HCT116 (cell line): ENCODE data around the gene ATAD1. TPM values are rescaled to one million over a fixed set of nuclear protein-coding genes. Genes with fewer than 3 reads are reported as not detected.

ENCODE experiments used
- ATAC-seq: fragments of 200-7000 bp; cut with Tn5 transposase; 2 replicates; pipeline ENCODE4 v1.9.1; 2020; ENCODE audit warnings: mild to moderate bottlenecking, moderate library complexity
- BruUV-seq: library from RNA; stranded (reverse); fragments of 400-500 nt; replicated peaks from 2 replicates; lab custom pipeline; 2021; lab: Mats Ljungman, UMichigan
- CTCF ChIA-PET: fragments of 300-600 bp; sonication (Branson Sonifier 250); formaldehyde crosslinking; loops from one replicate; lab custom pipeline; 2021; ENCODE audit warnings: antibody characterized with exemption; lab: Charles Lee
- POLR2A ChIA-PET: fragments of 300-600, 350-600 bp; sonication (Branson Sonifier 250); formaldehyde crosslinking; loops from one replicate; lab custom pipeline; 2021; ENCODE audit warnings: antibody characterized with exemption; lab: Charles Lee
- RAD21 ChIA-PET, 2 experiments: fragments of 300-600 bp; sonication (Branson Sonifier 250); formaldehyde crosslinking; loops; one replicate each; lab custom pipeline; 2023; ENCODE audit warnings: low total read pairs in 2 of 2; ENCODE audit not compliant: uncharacterized antibody in 2 of 2, unreplicated experiment in 2 of 2, low non-redundant PET in 1 of 2; lab: Charles Lee
- DNase-seq: peaks from one replicate; pipeline ENCODE4 v3.0.0-alpha.2; 2010; ENCODE audit warnings: low read depth, low spot score
- H2AFZ ChIP-seq: fragments of 200-600 bp; shearing (Covaris generic), sonication (generic); 2 replicates; pipeline ENCODE4 v1.6.1; 2017; ENCODE audit warnings: low read depth, mixed run types, mixed read lengths, antibody characterized with exemption, low read length; ENCODE audit not compliant: poor library complexity, severe bottlenecking
- H3K27ac ChIP-seq: 2 replicates; pipeline ENCODE4 v1.5.1; 2012; ENCODE audit warnings: low read depth, low read length
- H3K27me3 ChIP-seq: fragments of 200-600 bp; sonication (generic); 2 replicates; pipeline ENCODE4 v1.6.1; 2016; ENCODE audit warnings: mixed run types, low read length, mixed read lengths; ENCODE audit not compliant: insufficient read depth
- H3K36me3 ChIP-seq, 2 experiments: fragments of 200-500 bp in 1 of 2; fragments of 200-600 bp in 1 of 2; sonication (Bioruptor generic) in 1 of 2; sonication (generic) in 1 of 2; 2 replicates each; pipeline versions ENCODE4 v1.5.1 to v1.6.1; 2014 to 2016; ENCODE audit warnings: low read length in 2 of 2, inconsistent platforms in 1 of 2, mixed read lengths in 1 of 2, mixed run types in 1 of 2; ENCODE audit not compliant: insufficient read depth in 2 of 2, control insufficient read depth in 1 of 2
- H3K4me1 ChIP-seq, 2 experiments: fragments of 200-600 bp in 1 of 2; sonication (generic) in 1 of 2; 2 replicates each; pipeline versions ENCODE4 v1.5.1 to v1.6.1; 2012 to 2017; ENCODE audit warnings: low read length in 2 of 2, inconsistent platforms in 1 of 2, mild to moderate bottlenecking in 1 of 2, mixed read lengths in 1 of 2, mixed run types in 1 of 2, moderate library complexity in 1 of 2; ENCODE audit not compliant: insufficient read depth in 2 of 2, control insufficient read depth in 1 of 2
- H3K4me2 ChIP-seq: fragments of 200-600 bp; sonication (generic); 2 replicates; pipeline ENCODE4 v1.6.1; 2017; ENCODE audit warnings: mixed run types, low read length, mixed read lengths
- H3K4me3 ChIP-seq, 2 experiments: fragments of 200-600 bp in 1 of 2; sonication (generic) in 1 of 2; replicated peaks in 1 of 2; 2 replicates each; pipeline ENCODE4 v1.5.1; 2011 to 2016; ENCODE audit warnings: low read length in 2 of 2, control low read depth in 1 of 2, low read depth in 1 of 2, mild to moderate bottlenecking in 1 of 2, mixed read lengths in 1 of 2, mixed run types in 1 of 2
- H3K79me2 ChIP-seq: fragments of 200-600 bp; sonication (generic); 2 replicates; pipeline ENCODE4 v1.6.1; 2017; ENCODE audit warnings: mild to moderate bottlenecking, mixed run types, low read length, moderate library complexity, mixed read lengths; ENCODE audit not compliant: insufficient read depth
- H3K9ac ChIP-seq: fragments of 200-600 bp; sonication (generic); 2 replicates; pipeline ENCODE4 v1.6.1; 2016; ENCODE audit warnings: low read length, mixed read lengths
- H3K9me2 ChIP-seq: fragments of 200-600 bp; sonication (generic), shearing (Covaris generic); 2 replicates; pipeline ENCODE4 v1.6.1; 2017; ENCODE audit warnings: mixed run types, mild to moderate bottlenecking, moderate library complexity; ENCODE audit not compliant: insufficient read depth
- H3K9me3 ChIP-seq, 2 experiments: fragments of 200-500 bp in 1 of 2; fragments of 200-600 bp in 1 of 2; sonication (Bioruptor generic) in 1 of 2; sonication (generic) in 1 of 2; 2 replicates each; pipeline ENCODE4 v1.6.1; 2014 to 2017; ENCODE audit warnings: low read length in 2 of 2, mixed read lengths in 2 of 2, inconsistent platforms in 1 of 2, low read depth in 1 of 2, mild to moderate bottlenecking in 1 of 2, mixed run types in 1 of 2, moderate library complexity in 1 of 2; ENCODE audit not compliant: control insufficient read depth in 1 of 2, insufficient read depth in 1 of 2
- H4K20me1 ChIP-seq: fragments of 200-600 bp; sonication (generic), shearing (Covaris generic); 2 replicates; pipeline ENCODE4 v1.6.1; 2017; ENCODE audit warnings: mixed run types, mild to moderate bottlenecking, moderate library complexity; ENCODE audit not compliant: insufficient read depth
- CBX3 ChIP-seq: IDR thresholded peaks from 2 replicates; pipeline ENCODE4 v1.6.1; 2012; ENCODE audit warnings: low read depth
- RAD21 ChIP-seq: IDR thresholded peaks from 2 replicates; pipeline ENCODE4 v1.6.1; 2012; ENCODE audit warnings: low read depth, mild to moderate bottlenecking
- REST ChIP-seq: IDR thresholded peaks from 2 replicates; pipeline ENCODE4 v1.6.1; 2012; ENCODE audit warnings: low read depth
- SP1 ChIP-seq: IDR thresholded peaks from 2 replicates; pipeline ENCODE4 v1.6.1; 2012; ENCODE audit warnings: low read depth
- SRF ChIP-seq: IDR thresholded peaks from 2 replicates; pipeline ENCODE4 v1.6.1; 2012; ENCODE audit warnings: low read depth
- TCF7L2 ChIP-seq: IDR thresholded peaks from 2 replicates; pipeline ENCODE4 v1.7.0; 2011; ENCODE audit warnings: borderline replicate concordance, inconsistent platforms; ENCODE audit not compliant: insufficient read depth, insufficient read length; ENCODE audit errors: extremely low read depth
- ZNF274 ChIP-seq: fragments of 200-500 bp; sonication (Bioruptor generic); IDR thresholded peaks from 2 replicates; pipeline ENCODE4 v1.6.1; 2014; ENCODE audit warnings: mild to moderate bottlenecking, low read depth, low read length, inconsistent platforms
- intact Hi-C: fragments of 100-400 bp; cut with micrococcal nuclease; formaldehyde crosslinking; loops from 2 replicates; pipeline ENCODE4 v1.10.0; 2022
- total RNA-seq: library from RNA; stranded (reverse); gene quantifications from one replicate; pipeline ENCODE4 v1.2.1, GENCODE V29; 2021; ENCODE audit not compliant: unreplicated experiment

ATAD1 gene
- total RNA-seq, 1 experiment from 2014 or later = 66.4 TPM

- TF ChIP-seq ZNF274 = no peak
Measured at GRCh38 chr10:87761153-87761552, 56.9 kb downstream of the ATAD1 start (continued).

GRCh38 chr10:87760195-87760905 is 57.7 kb downstream of the ATAD1 start:
- ChIA-PET CTCF (interaction anchor here (1.0 kb wide), 1 partner anchor 26 kb away, joined by 4 read pairs; no protein-coding TSS in a partner anchor), RAD21 (no interaction called here), POLR2A (interaction anchor here (1.0 kb wide), 1 partner anchor 10 kb away, joined by 3 read pairs; no protein-coding TSS in a partner anchor)
- no peak overlapping the region for H3K4me3 ChIP-seq
- H3K4me2 ChIP-seq = no peak overlapping the region
- H3K79me2 ChIP-seq = no peaks in the 10 kb centered on the region; the same call in 1 of the 2 replicates
- H3K36me3 ChIP-seq = peaks cover 9 to 10% of the 10 kb centered on the region in 2 experiments; a peak in 3 of 4 replicates
- no peaks in the 10 kb centered on the region for H3K9me2 ChIP-seq
- DNase-seq (no peak), ATAC-seq (no peak)
- no peak overlapping the region for H3K27ac ChIP-seq
- peaks cover 11 to 19% of the 10 kb centered on the region in 2 experiments for H3K4me1 ChIP-seq
- BruUV-seq = no TSS peak
- H3K9me3 ChIP-seq = no peaks in the 10 kb centered on the region
- H2AFZ ChIP-seq = no peak overlapping the region
- H3K27me3 ChIP-seq = no peaks in the 10 kb centered on the region
- intact Hi-C loops = no loop called here
- TF ChIP-seq SP1 (no peak), ZNF274 (no peak), TCF7L2 (no peak), CBX3 (no peak), REST (no peak), SRF (no peak), RAD21 (no peak)
- 0 out of 2 replicates have a peak, but pooled peaks cover 4% of the 10 kb centered on the region for H4K20me1 ChIP-seq
- no peak overlapping the region for H3K9ac ChIP-seq
